ENCODE results near the gene KCNC3. TPM values are rescaled to one million over a fixed set of nuclear protein-coding genes. Genes with fewer than 3 reads are reported as not detected.
"Not testable (repeated sequence)": the region's sequence is repeated elsewhere in the genome, so short reads cannot be mapped to it uniquely, and the experiment has no call there.

The KCNC3 gene
- total RNA-seq, 1 experiment from 2014 or later: 5.3 TPM

DNA sequence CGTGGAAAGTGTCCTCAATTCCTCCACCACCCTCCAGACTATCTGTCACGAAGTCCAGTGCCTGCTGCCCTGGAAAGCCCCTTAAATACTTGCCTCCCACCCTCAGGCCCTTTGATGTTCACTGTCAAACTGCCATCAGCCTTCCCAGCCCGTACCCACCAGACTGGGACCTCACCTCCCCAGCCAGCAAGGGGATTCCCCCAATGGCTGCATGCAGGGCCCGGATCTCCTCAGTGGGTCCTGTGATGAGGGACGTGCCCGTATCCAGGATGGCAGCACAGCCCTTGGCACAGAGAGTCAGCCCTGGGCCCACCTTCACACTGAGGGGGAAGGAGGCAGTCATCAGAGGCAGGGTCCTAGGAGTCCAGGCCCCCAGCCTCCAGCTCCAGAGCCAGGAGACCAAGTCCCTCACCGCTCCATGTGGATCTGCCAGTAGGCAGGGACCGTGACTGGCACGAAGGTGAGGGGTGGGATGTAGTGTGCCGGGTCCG, 30.2 kb upstream of the KCNC3 start:
- H3K27ac Mint-ChIP-seq (ENCODE audit: unreplicated experiment): no peak overlapping the region
- TF ChIP-seq, protein P1, sequence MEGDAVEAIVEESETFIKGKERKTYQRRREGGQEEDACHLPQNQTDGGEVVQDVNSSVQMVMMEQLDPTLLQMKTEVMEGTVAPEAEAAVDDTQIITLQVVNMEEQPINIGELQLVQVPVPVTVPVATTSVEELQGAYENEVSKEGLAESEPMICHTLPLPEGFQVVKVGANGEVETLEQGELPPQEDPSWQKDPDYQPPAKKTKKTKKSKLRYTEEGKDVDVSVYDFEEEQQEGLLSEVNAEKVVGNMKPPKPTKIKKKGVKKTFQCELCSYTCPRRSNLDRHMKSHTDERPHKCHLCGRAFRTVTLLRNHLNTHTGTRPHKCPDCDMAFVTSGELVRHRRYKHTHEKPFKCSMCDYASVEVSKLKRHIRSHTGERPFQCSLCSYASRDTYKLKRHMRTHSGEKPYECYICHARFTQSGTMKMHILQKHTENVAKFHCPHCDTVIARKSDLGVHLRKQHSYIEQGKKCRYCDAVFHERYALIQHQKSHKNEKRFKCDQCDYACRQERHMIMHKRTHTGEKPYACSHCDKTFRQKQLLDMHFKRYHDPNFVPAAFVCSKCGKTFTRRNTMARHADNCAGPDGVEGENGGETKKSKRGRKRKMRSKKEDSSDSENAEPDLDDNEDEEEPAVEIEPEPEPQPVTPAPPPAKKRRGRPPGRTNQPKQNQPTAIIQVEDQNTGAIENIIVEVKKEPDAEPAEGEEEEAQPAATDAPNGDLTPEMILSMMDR (IDR thresholded peaks at IDR 0.05; ENCODE audit: unreplicated experiment): no peak
- peak overlapping the region; percentile 12 for H3K4me3 Mint-ChIP-seq (ENCODE audit: low read depth, unreplicated experiment)
- intact Hi-C loops (cut with micrococcal nuclease; ENCODE audit: unreplicated experiment): no loop called here
- CTCF ChIA-PET: no interaction called here
- peaks cover 47% of the 10 kb centered on the region for H3K27me3 Mint-ChIP-seq (ENCODE audit: unreplicated experiment)
- no peaks in the 10 kb centered on the region for H3K9me3 Mint-ChIP-seq (ENCODE audit: low read depth, unreplicated experiment)
- peaks cover 10% of the 10 kb centered on the region for H3K36me3 Mint-ChIP-seq (ENCODE audit: insufficient read depth, unreplicated experiment)
- no peak for DNase-seq
- BruUV-seq (replicated peaks): no TSS peak
- peaks cover 7% of the 10 kb centered on the region for H3K4me1 Mint-ChIP-seq (ENCODE audit: low read depth, unreplicated experiment)

DNA sequence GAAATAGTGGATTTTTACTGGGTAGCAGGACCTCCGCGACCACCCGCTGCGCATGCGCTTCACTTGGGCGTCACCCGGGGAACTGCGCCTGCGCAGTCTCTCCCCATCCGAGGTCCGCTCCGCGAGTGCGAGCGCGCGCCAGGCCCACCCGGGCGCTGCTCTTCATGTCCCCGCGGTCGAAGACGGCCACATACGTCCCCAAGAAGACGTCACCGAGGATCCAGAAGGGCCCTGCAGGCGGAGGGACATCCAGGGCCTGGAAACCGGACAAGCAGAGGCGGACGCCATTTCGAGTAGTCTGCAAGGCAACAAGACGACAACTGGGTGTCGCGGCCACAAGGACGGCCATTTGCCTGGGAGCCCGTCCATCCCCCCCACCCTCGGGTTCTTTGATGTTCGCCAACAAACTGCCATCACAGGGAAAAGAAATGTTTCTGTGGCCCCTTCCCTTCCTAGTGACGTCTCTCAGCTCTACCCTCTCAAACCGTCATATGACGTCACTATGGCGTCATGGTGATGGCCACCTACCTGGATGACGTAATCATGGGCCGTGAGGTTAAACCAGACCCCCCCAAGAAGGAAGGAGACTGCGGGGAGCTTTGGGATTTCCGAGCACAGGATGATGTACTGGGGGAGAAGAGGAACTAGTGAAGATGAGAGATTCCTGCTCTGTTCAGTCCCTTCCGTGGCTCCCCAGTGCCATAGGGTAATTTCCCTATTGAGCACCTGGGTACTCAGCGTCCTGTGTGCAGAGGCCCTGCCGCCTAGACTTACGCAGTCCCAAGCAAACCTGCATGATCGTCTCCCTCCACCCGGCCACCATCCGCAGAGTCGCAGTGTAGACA, 29.5 kb upstream of the KCNC3 start:
- TF ChIP-seq, protein P1 (IDR thresholded peaks at IDR 0.05; ENCODE audit: unreplicated experiment): no peak
- H3K27me3 Mint-ChIP-seq (ENCODE audit: unreplicated experiment): peaks cover 47% of the 10 kb centered on the region
- intact Hi-C loops (cut with micrococcal nuclease; ENCODE audit: unreplicated experiment): no loop called here
- CTCF ChIA-PET: no interaction called here
- H3K27ac Mint-ChIP-seq (ENCODE audit: unreplicated experiment): no peak overlapping the region
- DNase-seq: no peak
- BruUV-seq (replicated peaks): no TSS peak
- peak overlapping the region; percentile 12 for H3K4me3 Mint-ChIP-seq (ENCODE audit: low read depth, unreplicated experiment)
- peaks cover 7% of the 10 kb centered on the region for H3K4me1 Mint-ChIP-seq (ENCODE audit: low read depth, unreplicated experiment)
- H3K9me3 Mint-ChIP-seq (ENCODE audit: low read depth, unreplicated experiment): no peaks in the 10 kb centered on the region
- peaks cover 10% of the 10 kb centered on the region for H3K36me3 Mint-ChIP-seq (ENCODE audit: insufficient read depth, unreplicated experiment)

DNA sequence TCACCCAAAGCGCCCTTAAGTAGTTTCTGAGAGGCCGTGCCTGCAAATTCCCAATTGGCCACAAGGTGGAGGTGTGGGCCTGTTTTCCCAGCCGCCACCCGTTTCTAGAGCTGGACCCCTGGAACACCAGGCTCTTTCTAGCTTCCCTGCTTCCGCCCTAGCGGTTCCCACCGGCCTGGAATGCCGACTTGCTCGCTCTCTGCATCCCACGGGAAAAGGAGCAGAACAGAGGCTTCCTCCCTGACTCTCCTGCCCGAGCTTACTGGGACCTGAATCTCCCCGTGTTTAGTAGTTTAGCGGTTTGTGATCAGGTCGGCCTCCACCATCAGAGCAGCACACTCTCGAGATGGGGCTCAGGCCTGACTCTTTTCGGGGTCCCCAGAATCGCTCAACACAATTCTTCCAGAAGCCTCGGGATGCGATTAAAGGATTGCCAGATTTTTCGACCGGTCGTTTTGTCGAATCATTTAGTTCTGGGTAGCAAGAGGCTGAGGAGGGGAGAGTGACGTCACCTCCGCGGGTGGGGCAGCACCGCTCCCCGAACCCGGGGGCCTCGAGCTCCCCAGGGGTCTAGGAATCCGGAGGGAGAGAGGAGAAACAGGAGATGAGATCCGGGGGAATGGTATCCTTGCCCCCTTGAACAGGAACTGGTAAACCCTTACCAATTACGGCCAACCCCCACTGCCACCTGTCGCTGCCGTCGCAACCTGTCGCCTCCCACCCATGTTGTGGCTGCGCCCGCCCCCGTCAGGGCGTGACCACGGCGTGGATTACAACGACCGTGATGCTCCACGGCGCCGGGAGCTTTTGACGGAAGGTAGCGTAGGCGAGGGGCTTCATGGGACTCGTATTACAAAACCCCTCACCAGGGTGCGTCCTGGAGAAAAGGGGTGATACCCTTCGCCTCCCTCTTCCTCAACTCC, 28.3 kb upstream of the KCNC3 start:
- Mint-ChIP-seq H3K4me3 (ENCODE audit: low read depth, unreplicated experiment) (peak overlapping the region; percentile 76), H3K27ac (ENCODE audit: unreplicated experiment) (peak overlapping the region; percentile 2), H3K36me3 (ENCODE audit: insufficient read depth, unreplicated experiment) (peaks cover 10% of the 10 kb centered on the region), H3K4me1 (ENCODE audit: low read depth, unreplicated experiment) (no peaks in the 10 kb centered on the region), H3K9me3 (ENCODE audit: low read depth, unreplicated experiment) (no peaks in the 10 kb centered on the region), H3K27me3 (ENCODE audit: unreplicated experiment) (peaks cover 36% of the 10 kb centered on the region)
- TF ChIP-seq, protein P1 (IDR thresholded peaks at IDR 0.05; ENCODE audit: unreplicated experiment): peak; percentile 98
- intact Hi-C loops (cut with micrococcal nuclease; ENCODE audit: unreplicated experiment): no loop called here
- DNase-seq: peak; percentile 82
- CTCF ChIA-PET: interaction anchor here (0.7 to 1.6 kb wide), 13 partner anchors 9 to 565 kb away, joined by 3 to 11 read pairs (median 5); partner anchors contain the start of genes KCNC3 and POLD1
- BruUV-seq (replicated peaks): no TSS peak

DNA sequence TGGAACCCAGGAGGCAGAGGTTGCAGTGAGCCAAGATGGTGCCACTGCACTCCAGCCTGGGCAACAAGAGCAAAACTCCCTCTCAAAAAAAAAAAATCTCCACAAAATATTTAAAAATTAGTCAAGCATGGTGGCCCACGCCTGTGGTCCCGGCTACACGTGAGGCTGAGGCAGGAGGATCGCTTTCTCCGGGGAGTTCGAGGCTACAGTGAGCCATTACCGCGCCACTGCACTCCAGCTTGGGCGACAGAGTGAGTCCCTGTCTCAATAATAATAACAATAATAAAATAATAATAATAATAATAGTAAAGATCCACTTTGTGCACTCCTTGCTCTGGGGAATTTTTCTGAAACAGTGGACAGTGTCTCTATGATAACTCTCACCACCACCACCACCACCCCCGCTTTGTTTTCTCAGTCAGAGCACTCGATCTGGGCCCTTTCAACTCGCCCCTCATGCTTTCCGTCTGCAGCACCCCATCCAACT, 27.6 kb upstream of the KCNC3 start:
- CTCF ChIA-PET: interaction anchor here (0.7 to 1.6 kb wide), 13 partner anchors 8 to 565 kb away, joined by 3 to 11 read pairs (median 5); partner anchors contain the start of genes KCNC3 and POLD1
- Mint-ChIP-seq H3K27ac (ENCODE audit: unreplicated experiment) (peak overlapping the region; percentile 2), H3K4me3 (ENCODE audit: low read depth, unreplicated experiment) (peak overlapping the region; percentile 76), H3K4me1 (ENCODE audit: low read depth, unreplicated experiment) (no peaks in the 10 kb centered on the region), H3K36me3 (ENCODE audit: insufficient read depth, unreplicated experiment) (peaks cover 10% of the 10 kb centered on the region), H3K9me3 (ENCODE audit: low read depth, unreplicated experiment) (no peaks in the 10 kb centered on the region), H3K27me3 (ENCODE audit: unreplicated experiment) (peaks cover 29% of the 10 kb centered on the region)
- intact Hi-C loops (cut with micrococcal nuclease; ENCODE audit: unreplicated experiment): no loop called here
- no peak for DNase-seq
- no TSS peak for BruUV-seq (replicated peaks)
- TF ChIP-seq, protein P1 (IDR thresholded peaks at IDR 0.05; ENCODE audit: unreplicated experiment): no peak

- DNase-seq; BruUV-seq (replicated peaks); H3K9me3 Mint-ChIP-seq (ENCODE audit: low read depth, unreplicated experiment); CTCF ChIA-PET; H3K4me3 Mint-ChIP-seq (ENCODE audit: low read depth, unreplicated experiment); H3K27ac Mint-ChIP-seq (ENCODE audit: unreplicated experiment); H3K27me3 Mint-ChIP-seq (ENCODE audit: unreplicated experiment); intact Hi-C loops (cut with micrococcal nuclease; ENCODE audit: unreplicated experiment): not testable (repeated sequence)
- Mint-ChIP-seq H3K36me3 (ENCODE audit: insufficient read depth, unreplicated experiment) (peaks cover 10% of the 10 kb centered on the region), H3K4me1 (ENCODE audit: low read depth, unreplicated experiment) (peaks cover 10% of the 10 kb centered on the region)
Observed at GRCh38 chr19:50353487-50353880, 24.3 kb upstream of the KCNC3 start.
